Dermis lymphatic vessel endothelial cell (primary cell): ENCODE measurements around the gene GPR83. TPM values are rescaled to one million over a fixed set of nuclear protein-coding genes. Genes with fewer than 3 reads are reported as not detected.

Experiments used
- total RNA-seq: library from RNA; depleted of rRNA; stranded (reverse); fragments of >200 nt; gene quantifications from 2 replicates; pipeline ENCODE4 v1.2.1, GENCODE V29; 2014

Gene GPR83
- under 0.01 TPM in 1 of 2 replicates, not detected in the other for total RNA-seq

GRCh38 chr11:94400839-94401772 is at the start of gene GPR83:
Gene GPR83, minus strand, starts transcription at chr11:94401419. Its CDS starts 172 bp downstream, at chr11:94401247.

Other genes starting within 250 kb of the GPR83 start
- not detected in 2 replicates for gene IZUMO1R, start 96.8 kb downstream of the GPR83 start, total RNA-seq
- 10.3 and 16.1 TPM in 2 replicates for gene MRE11, start 92.4 kb upstream of the GPR83 start, total RNA-seq
- 10.5 and 12.3 TPM in 2 replicates for gene ANKRD49, start 92.6 kb upstream of the GPR83 start, total RNA-seq
- not detected in 2 replicates for gene C11orf97, start 111.0 kb upstream of the GPR83 start, total RNA-seq
- 6.0 and 6.1 TPM in 2 replicates for gene FUT4, start 142.5 kb upstream of the GPR83 start, total RNA-seq
- 0.69 and 2.5 TPM in 2 replicates for gene PIWIL4, start 165.9 kb upstream of the GPR83 start, total RNA-seq